Peyer's patch (tissue), 4 donors: ENCODE measurements around the gene GARIN5A. TPM values are rescaled to one million over a fixed set of nuclear protein-coding genes. Genes with fewer than 3 reads are reported as not detected.
A peak's percentile ranks its signal among the peaks of the same experiment; 100 is the strongest.

Experiments used
- DNase-seq, 3 donors: peaks; one replicate each; pipeline ENCODE4 v3.0.0-alpha.2; 2017 to 2019
- H3K27ac ChIP-seq, 4 donors: fragments of 200-600 bp; sonication (generic); one replicate each; pipeline ENCODE4 v1.5.1; 2016 to 2019
- H3K27me3 ChIP-seq, 2 donors: fragments of 200-600 bp; sonication (generic); one replicate each; pipeline ENCODE4 v1.5.1; 2019
- H3K36me3 ChIP-seq, 3 donors: fragments of 200-600 bp; sonication (generic); one replicate each; pipeline ENCODE4 v1.5.1; 2016 to 2019
- H3K4me1 ChIP-seq, 4 donors: fragments of 200-600 bp; sonication (generic); one replicate each; pipeline ENCODE4 v1.5.1; 2016 to 2019
- H3K4me3 ChIP-seq, 4 donors: fragments of 200-600 bp; sonication (generic); 1 replicate in 3 of 4; 2 replicates in 1 of 4; pipeline ENCODE4 v1.5.1; 2016 to 2019; ENCODE audit warnings: mild to moderate bottlenecking in 1 of 4
- H3K9me3 ChIP-seq, 4 donors: fragments of 200-600 bp; sonication (generic); one replicate each; pipeline ENCODE4 v1.5.1; 2016 to 2019; ENCODE audit warnings: mild to moderate bottlenecking in 1 of 4
- POLR2A ChIP-seq, 2 donors: fragments of 450-650 bp; IDR thresholded peaks; one replicate each; pipeline ENCODE4 v1.5.1; 2017; ENCODE audit warnings: antibody characterized with exemption in 2 of 2, mild to moderate bottlenecking in 2 of 2, moderate library complexity in 2 of 2
- total RNA-seq, 4 donors: library from RNA; depleted of rRNA; stranded (reverse); fragments of >200 nt; gene quantifications; one replicate each; pipeline ENCODE4 v1.1.0, GENCODE V29; 2016
- TF ChIP-seq, protein P1 (sequence below), 6 experiments: fragments of 450-650 bp in 4 of 6; fragments of 200-600 bp in 2 of 6; sonication (generic) in 1 of 6; IDR thresholded peaks; one replicate each; pipeline ENCODE4 v1.5.1; 2017 to 2019; ENCODE audit warnings: antibody characterized with exemption in 6 of 6, mild to moderate bottlenecking in 3 of 6, moderate library complexity in 1 of 6

Gene GARIN5A
- total RNA-seq, 4 donors from 2014 or later: 2.0 to 2.5 TPM; not detected in 2

DNA sequence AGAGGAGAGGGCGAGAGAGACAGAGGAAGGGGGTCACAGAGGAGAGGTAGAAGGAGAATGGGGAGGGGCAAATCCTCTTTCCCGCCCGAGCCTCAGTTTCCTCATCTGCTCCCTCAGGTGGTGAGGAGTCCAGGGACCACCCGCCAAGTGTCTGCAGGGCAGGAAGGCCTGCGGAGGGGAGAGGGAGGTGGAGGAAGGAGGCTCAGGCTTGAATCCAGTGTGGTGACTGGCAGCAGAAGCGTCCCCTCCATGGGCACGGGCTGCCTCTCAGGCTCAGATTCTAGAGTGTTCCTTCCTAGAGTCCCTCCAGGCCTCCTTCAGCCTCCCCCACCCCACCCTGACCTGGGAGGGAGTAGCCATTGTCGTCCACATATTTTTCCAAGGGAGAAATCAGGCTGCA, 16.5 kb upstream of the GARIN5A start:
- peak in 1 of 3 donors; percentile 22 for DNase-seq
- H3K4me1 ChIP-seq: no peaks in the 10 kb centered on the region
- H3K27ac ChIP-seq: no peak overlapping the region
- TF ChIP-seq, protein P1, sequence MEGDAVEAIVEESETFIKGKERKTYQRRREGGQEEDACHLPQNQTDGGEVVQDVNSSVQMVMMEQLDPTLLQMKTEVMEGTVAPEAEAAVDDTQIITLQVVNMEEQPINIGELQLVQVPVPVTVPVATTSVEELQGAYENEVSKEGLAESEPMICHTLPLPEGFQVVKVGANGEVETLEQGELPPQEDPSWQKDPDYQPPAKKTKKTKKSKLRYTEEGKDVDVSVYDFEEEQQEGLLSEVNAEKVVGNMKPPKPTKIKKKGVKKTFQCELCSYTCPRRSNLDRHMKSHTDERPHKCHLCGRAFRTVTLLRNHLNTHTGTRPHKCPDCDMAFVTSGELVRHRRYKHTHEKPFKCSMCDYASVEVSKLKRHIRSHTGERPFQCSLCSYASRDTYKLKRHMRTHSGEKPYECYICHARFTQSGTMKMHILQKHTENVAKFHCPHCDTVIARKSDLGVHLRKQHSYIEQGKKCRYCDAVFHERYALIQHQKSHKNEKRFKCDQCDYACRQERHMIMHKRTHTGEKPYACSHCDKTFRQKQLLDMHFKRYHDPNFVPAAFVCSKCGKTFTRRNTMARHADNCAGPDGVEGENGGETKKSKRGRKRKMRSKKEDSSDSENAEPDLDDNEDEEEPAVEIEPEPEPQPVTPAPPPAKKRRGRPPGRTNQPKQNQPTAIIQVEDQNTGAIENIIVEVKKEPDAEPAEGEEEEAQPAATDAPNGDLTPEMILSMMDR (IDR thresholded peaks at IDR 0.05): no peak
- no peak for TF ChIP-seq POLR2A (IDR thresholded peaks at IDR 0.05)
- H3K9me3 ChIP-seq: no peaks in the 10 kb centered on the region
- H3K27me3 ChIP-seq: no peaks in the 10 kb centered on the region
- no peak overlapping the region for H3K4me3 ChIP-seq
- no peaks in the 10 kb centered on the region for H3K36me3 ChIP-seq

DNA sequence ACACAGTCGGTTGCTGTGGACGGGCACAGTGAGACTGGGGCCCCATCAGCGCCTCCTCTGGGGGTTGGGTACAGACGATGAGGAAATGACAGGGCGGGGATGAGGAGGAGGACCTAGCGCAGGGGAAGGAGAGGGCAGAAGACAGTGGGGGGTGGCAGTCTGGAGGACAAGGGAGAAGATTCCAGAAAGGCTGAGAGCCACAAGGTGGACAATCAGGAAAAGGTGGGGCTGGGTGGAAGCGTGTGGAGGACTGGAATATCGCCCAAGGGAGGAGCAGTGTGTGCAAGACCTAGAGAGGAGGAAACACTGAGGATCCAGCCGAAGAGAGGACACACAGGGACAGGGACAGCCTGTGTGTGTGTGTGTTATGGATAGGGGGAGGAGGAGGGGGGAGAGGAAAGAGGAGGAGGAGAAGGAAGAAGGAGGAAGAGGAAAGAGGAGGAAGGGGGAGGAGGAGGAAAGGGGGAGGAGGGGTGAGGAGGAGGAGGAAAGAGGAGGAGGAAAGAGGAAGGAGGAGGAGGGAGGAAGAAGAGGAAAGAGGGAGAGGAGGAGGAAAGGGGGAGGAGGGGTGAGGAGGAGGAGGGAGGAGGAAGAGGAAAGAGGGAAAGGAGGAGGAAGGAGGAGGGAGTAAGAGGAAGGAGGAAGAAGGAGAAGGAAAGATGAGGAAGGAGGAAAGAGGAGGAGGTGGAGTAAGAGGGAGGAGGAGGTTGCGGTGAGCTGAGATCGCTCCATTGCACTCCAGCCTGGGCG, 15.8 kb upstream of the GARIN5A start:
- Histone ChIP-seq H3K9me3 (no peaks in the 10 kb centered on the region), H3K4me1 (no peaks in the 10 kb centered on the region), H3K27ac (no peak overlapping the region), H3K4me3 (no peak overlapping the region), H3K36me3 (no peaks in the 10 kb centered on the region), H3K27me3 (no peaks in the 10 kb centered on the region)
- TF ChIP-seq, protein P1 (IDR thresholded peaks at IDR 0.05): no peak
- no peak for TF ChIP-seq POLR2A (IDR thresholded peaks at IDR 0.05)
- peak in 1 of 3 donors; percentile 46 for DNase-seq

DNA sequence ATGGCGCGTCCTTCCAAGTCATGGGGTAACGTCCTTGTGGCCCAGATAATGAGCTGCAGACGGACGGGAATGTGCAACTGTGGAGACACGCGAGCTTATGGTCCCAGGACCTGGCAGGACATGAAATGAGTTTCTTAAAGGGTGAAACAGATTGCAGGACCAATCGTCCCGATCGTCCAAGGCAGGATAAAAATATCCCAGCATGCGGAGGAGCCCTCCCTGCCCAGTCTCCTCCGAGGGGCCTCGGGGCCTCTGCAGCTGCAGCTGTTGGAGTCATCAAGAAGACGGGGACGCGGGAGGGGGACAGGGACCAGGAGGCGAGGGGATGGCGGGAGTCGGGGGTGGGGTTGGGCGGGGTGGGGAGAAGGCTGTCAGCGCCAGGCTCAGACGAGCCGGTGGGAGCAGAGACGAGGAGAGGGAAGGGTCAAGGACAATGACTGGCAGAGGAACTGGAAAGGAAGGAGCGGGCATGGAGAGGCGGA, 14.4 kb upstream of the GARIN5A start:
- Histone ChIP-seq H3K4me1 (no peaks in the 10 kb centered on the region), H3K27ac (no peak overlapping the region), H3K9me3 (no peaks in the 10 kb centered on the region), H3K36me3 (no peaks in the 10 kb centered on the region), H3K4me3 (no peak overlapping the region), H3K27me3 (no peaks in the 10 kb centered on the region)
- peak in 1 of 3 donors; percentile 32 for DNase-seq
- TF ChIP-seq, protein P1 (IDR thresholded peaks at IDR 0.05): no peak
- no peak for TF ChIP-seq POLR2A (IDR thresholded peaks at IDR 0.05)

DNA sequence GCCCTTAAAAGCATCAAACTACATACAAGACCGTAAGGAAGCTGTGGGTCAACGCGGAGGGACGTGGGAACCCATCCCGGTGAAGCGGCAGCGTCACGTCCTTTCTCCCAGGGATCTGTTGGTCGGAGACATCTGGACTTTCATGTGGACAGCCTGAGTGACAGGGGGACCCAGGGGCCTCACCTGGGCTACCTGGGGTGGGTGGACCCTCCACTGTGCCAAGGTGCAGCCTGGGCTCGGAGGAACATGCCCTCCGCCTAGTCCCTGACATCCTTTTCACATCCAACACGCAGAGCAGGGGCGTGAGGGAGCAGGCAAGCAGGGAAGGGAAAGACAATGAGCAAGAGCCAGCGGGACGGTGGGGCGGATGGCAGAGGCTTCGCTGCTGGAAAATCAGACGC, 13.8 kb upstream of the GARIN5A start:
- Histone ChIP-seq H3K27ac (no peak overlapping the region), H3K4me3 (no peak overlapping the region), H3K9me3 (no peaks in the 10 kb centered on the region), H3K36me3 (no peaks in the 10 kb centered on the region), H3K27me3 (no peaks in the 10 kb centered on the region), H3K4me1 (no peaks in the 10 kb centered on the region)
- TF ChIP-seq POLR2A (IDR thresholded peaks at IDR 0.05): no peak
- TF ChIP-seq, protein P1 (IDR thresholded peaks at IDR 0.05): no peak
- peak in 1 of 3 donors; percentile 37 for DNase-seq

DNA sequence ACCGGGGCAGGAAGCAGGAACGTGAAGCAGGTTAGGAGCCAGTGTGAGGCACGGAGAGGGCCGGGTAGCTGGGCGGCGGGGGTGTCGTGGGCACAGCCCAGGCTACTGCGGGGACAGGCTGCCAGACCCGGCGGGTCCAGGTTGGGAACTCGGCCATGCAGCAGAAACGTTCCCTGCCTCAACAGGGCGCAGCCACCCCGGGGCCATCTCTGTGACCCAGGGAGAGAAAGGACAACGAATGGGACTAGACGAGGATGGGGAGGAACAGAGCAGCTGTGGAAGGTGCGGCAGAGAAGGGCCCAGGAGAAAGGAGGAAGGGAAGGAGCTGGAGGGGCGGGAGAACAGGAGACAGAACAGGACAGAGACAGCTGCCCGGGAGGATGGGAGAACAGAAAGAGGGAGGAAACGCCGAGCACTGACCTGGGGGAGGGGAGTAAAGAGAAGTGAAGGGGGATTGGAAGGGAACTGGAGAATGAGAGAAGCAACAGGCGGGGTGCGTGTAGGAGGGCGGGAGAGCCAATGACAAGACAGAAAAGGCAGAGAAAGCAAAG, 12.9 kb upstream of the GARIN5A start:
- no peaks in the 10 kb centered on the region for H3K9me3 ChIP-seq
- TF ChIP-seq, protein P1 (IDR thresholded peaks at IDR 0.05): no peak
- DNase-seq: peak in 1 of 3 donors; percentile 42
- no peak overlapping the region for H3K27ac ChIP-seq
- H3K4me3 ChIP-seq: no peak overlapping the region
- H3K4me1 ChIP-seq: no peaks in the 10 kb centered on the region
- no peaks in the 10 kb centered on the region for H3K27me3 ChIP-seq
- H3K36me3 ChIP-seq: peaks cover 0 to 8% (median 0%) of the 10 kb centered on the region in 3 donors
